SW 1271 (cell line): ENCODE results near the gene EDIL3.
"Not testable (repeated sequence)": the region's sequence is repeated elsewhere in the genome, so short reads cannot be mapped to it uniquely, and the experiment has no call there.

Source experiments
- DNase-seq, 2 experiments: peaks; one replicate each; lab custom pipeline; 2025; lab: John Stamatoyannopoulos, UW

The EDIL3 gene

GRCh38 chr5:84181093-84181492, 203.6 kb downstream of the EDIL3 start:
- DNase-seq: no peak

- DNase-seq: no peak
These were observed 215.8 kb downstream of the EDIL3 start for GRCh38 chr5:84168841-84169240.

- DNase-seq: no peak
These were observed 221.0 kb downstream of the EDIL3 start for GRCh38 chr5:84163671-84164070.

GRCh38 chr5:84162695-84163094, 222.0 kb downstream of the EDIL3 start:
- DNase-seq: no peak

GRCh38 chr5:84160650-84161049, 224.0 kb downstream of the EDIL3 start:
- DNase-seq: not testable (repeated sequence)

GRCh38 chr5:84149094-84149493, 235.6 kb downstream of the EDIL3 start:
- DNase-seq: no peak

- DNase-seq: no peak
These were observed 236.0 kb downstream of the EDIL3 start for GRCh38 chr5:84148651-84149050.

- no peak for DNase-seq
These were observed 247.1 kb downstream of the EDIL3 start for GRCh38 chr5:84137541-84137940.

GRCh38 chr5:84131372-84131771, 253.3 kb downstream of the EDIL3 start:
- DNase-seq: no peak

GRCh38 chr5:84130006-84130580, 254.6 kb downstream of the EDIL3 start:
- no peak for DNase-seq

GRCh38 chr5:84125216-84125615, 259.5 kb downstream of the EDIL3 start:
- no peak for DNase-seq

- no peak for DNase-seq
These were observed 265.4 kb downstream of the EDIL3 start for GRCh38 chr5:84119252-84119651.

GRCh38 chr5:84118551-84118950, 266.1 kb downstream of the EDIL3 start:
- DNase-seq: no peak

- no peak for DNase-seq
These were observed 269.0 kb downstream of the EDIL3 start for GRCh38 chr5:84115727-84116126.

- no peak for DNase-seq
These were observed 271.2 kb downstream of the EDIL3 start for GRCh38 chr5:84113246-84114105.

GRCh38 chr5:84092738-84093137, 291.9 kb downstream of the EDIL3 start:
- DNase-seq: no peak

GRCh38 chr5:84091127-84091799, 293.4 kb downstream of the EDIL3 start:
- DNase-seq: no peak

GRCh38 chr5:84088996-84089395, 295.7 kb downstream of the EDIL3 start:
- DNase-seq: peak in 1 of 2 experiments; percentile 48

- no peak for DNase-seq
These were observed 298.2 kb downstream of the EDIL3 start for GRCh38 chr5:84086511-84086910.

- no peak for DNase-seq
These were observed 299.2 kb downstream of the EDIL3 start for GRCh38 chr5:84085387-84086041.

- no peak for DNase-seq
These were observed 303.8 kb downstream of the EDIL3 start for GRCh38 chr5:84080908-84081307.

GRCh38 chr5:84072339-84072738, 312.3 kb downstream of the EDIL3 start:
- DNase-seq: no peak
